ENCODE results near the gene MLLT10. TPM values are rescaled to one million over a fixed set of nuclear protein-coding genes. Genes with fewer than 3 reads are reported as not detected.

The MLLT10 gene
- total and polyA plus RNA-seq, 2 of the 8 experiments (the other 6 are each of a cell fraction or from before 2014, with no cell fraction given) = 53.1 to 62.1 TPM

- TF ChIP-seq RAD21 (IDR thresholded peaks at IDR 0.05 in 1 of 2, conservative IDR thresholded peaks at IDR 0.05 in 1 of 2; ENCODE audit: low read depth in 2 of 2, low read length in 2 of 2) = no peak
These were observed 34.1 kb upstream of the MLLT10 start (continued) for GRCh38 chr10:21499701-21500577.
